Naive thymus-derived CD4-positive, alpha-beta T cell (primary cell): ENCODE measurements around the gene MED13L. TPM values are rescaled to one million over a fixed set of nuclear protein-coding genes. Genes with fewer than 3 reads are reported as not detected.

Experiments
- ATAC-seq: fragments of 150-1000 bp; cut with Tn5 transposase; 2 replicates; pipeline ENCODE4 v1.10.0; 2021; ENCODE audit warnings: mild to moderate bottlenecking, moderate library complexity
- CTCF ChIA-PET: fragments of 350-600 bp; sonication (Branson Sonifier 250); formaldehyde crosslinking; loops from one replicate; lab custom pipeline; 2021; ENCODE audit warnings: antibody characterized with exemption; lab: Charles Lee
- POLR2A ChIA-PET: fragments of 350-600 bp; sonication (Branson Sonifier 250); formaldehyde crosslinking; loops from one replicate; lab custom pipeline; 2021; ENCODE audit warnings: antibody characterized with exemption, inconsistent platforms; lab: Charles Lee
- DNase-seq, 9 donors: peaks; one replicate each; pipeline versions ENCODE4 v3.0.0 to v3.0.0-alpha.2; 2020 to 2022; ENCODE audit warnings: mixed read lengths in 1 of 9
- H3K27ac ChIP-seq: one replicate; pipeline ENCODE4 v1.7.0; 2013; ENCODE audit warnings: mild to moderate bottlenecking, low read depth, low read length, moderate library complexity
- H3K27me3 ChIP-seq, 2 donors: one replicate each; pipeline ENCODE4 v1.7.0; 2013; ENCODE audit warnings: low read length in 2 of 2, mild to moderate bottlenecking in 2 of 2, moderate library complexity in 2 of 2; ENCODE audit not compliant: control insufficient read depth in 2 of 2, insufficient read depth in 2 of 2
- H3K36me3 ChIP-seq, 3 experiments: 1 replicate in 2 of 3; 2 replicates in 1 of 3; pipeline ENCODE4 v1.7.0; 2013; ENCODE audit warnings: low read length in 3 of 3, mild to moderate bottlenecking in 3 of 3, moderate library complexity in 1 of 3; ENCODE audit not compliant: insufficient read depth in 3 of 3, control insufficient read depth in 2 of 3
- H3K4me1 ChIP-seq, 2 donors: one replicate each; pipeline ENCODE4 v1.7.0; 2013; ENCODE audit warnings: low read length in 2 of 2, mild to moderate bottlenecking in 2 of 2, moderate library complexity in 1 of 2; ENCODE audit not compliant: control insufficient read depth in 2 of 2, insufficient read depth in 2 of 2
- H3K4me3 ChIP-seq: 2 replicates; pipeline ENCODE4 v1.7.0; 2013; ENCODE audit warnings: mild to moderate bottlenecking, low read length
- H3K9me3 ChIP-seq, 3 experiments: 1 replicate in 2 of 3; 2 replicates in 1 of 3; pipeline ENCODE4 v1.7.0; 2013; ENCODE audit warnings: low read length in 3 of 3; ENCODE audit not compliant: control insufficient read depth in 2 of 3
- H3K27ac Mint-ChIP-seq, 9 donors: one replicate each; pipeline ENCODE4 v1.8.0; 2020 to 2022; ENCODE audit warnings: mixed read lengths in 9 of 9, mild to moderate bottlenecking in 8 of 9, moderate library complexity in 5 of 9, inconsistent platforms in 2 of 9
- H3K27me3 Mint-ChIP-seq, 5 donors: one replicate each; pipeline ENCODE4 v1.8.0; 2021 to 2022; ENCODE audit warnings: mixed read lengths in 5 of 5, mild to moderate bottlenecking in 1 of 5
- H3K36me3 Mint-ChIP-seq, 5 donors: one replicate each; pipeline ENCODE4 v1.8.0; 2020 to 2022; ENCODE audit warnings: mixed read lengths in 5 of 5, mild to moderate bottlenecking in 3 of 5, inconsistent platforms in 1 of 5
- H3K4me1 Mint-ChIP-seq, 7 donors: one replicate each; pipeline ENCODE4 v1.8.0; 2020 to 2022; ENCODE audit warnings: mixed read lengths in 7 of 7, mild to moderate bottlenecking in 3 of 7, inconsistent platforms in 1 of 7
- H3K4me3 Mint-ChIP-seq, 10 donors: one replicate each; pipeline ENCODE4 v1.8.0; 2020 to 2022; ENCODE audit warnings: mild to moderate bottlenecking in 10 of 10, mixed read lengths in 10 of 10, moderate library complexity in 6 of 10, inconsistent platforms in 2 of 10
- H3K9me3 Mint-ChIP-seq, 11 donors: one replicate each; pipeline ENCODE4 v1.8.0; 2020 to 2022; ENCODE audit warnings: mixed read lengths in 11 of 11, mild to moderate bottlenecking in 4 of 11, inconsistent platforms in 1 of 11, moderate library complexity in 1 of 11
- intact Hi-C, 2 donors: fragments of 100-400 bp; cut with micrococcal nuclease; formaldehyde crosslinking; loops; one replicate each; pipeline ENCODE4 v1.15.1; 2023
- polyA plus RNA-seq, 2 donors: library from polyadenylated mRNA; unstranded; fragments of 300-500 nt; fragmentation: Illumina TruSeq; gene quantifications; one replicate each; pipeline ENCODE4 v1.2.3, GENCODE V29; 2021
- total RNA-seq, 6 experiments: library from RNA in 5 of 6; stranded (reverse) in 5 of 6; gene quantifications; 1 replicate in 5 of 6; 2 replicates in 1 of 6; pipeline ENCODE4 v1.2.3 and lab custom pipeline; 2021 to 2026

The MED13L gene
- total and polyA plus RNA-seq, 7 experiments from 2014 or later = 8.3 to 283 (median 155) TPM

DNA sequence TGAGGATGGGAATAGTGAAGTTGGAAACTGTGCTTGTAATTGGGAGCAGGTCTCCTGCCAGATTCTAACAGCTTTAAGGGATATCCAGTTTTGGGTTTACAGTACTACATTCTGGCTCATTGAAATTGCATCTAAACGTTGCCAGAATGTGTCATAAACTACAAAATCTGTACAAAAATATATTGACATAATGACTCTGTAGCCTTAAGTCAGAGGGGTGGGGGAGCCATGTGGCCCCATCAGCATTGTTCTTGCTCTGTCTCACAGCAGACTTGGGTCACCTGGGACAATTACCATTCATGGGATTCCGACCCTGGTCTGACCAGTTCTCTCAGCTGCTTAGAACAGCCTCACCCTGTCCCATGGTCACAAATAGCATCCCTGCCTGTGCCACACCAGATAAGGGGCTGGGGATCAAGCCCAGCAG is 43.3 kb upstream of the MED13L start:
- Mint-ChIP-seq H3K9me3 (peaks cover 0 to 4% (median 0%) of the 10 kb centered on the region in 11 donors), H3K36me3 (peaks cover 0 to 19% (median 4%) of the 10 kb centered on the region in 5 donors), H3K27me3 (no peaks in the 10 kb centered on the region), H3K4me3 (peak overlapping the region in 2 of 10 donors; percentile 65 to 74), H3K27ac (peak overlapping the region in 2 of 9 donors; percentile 18 to 51), H3K4me1 (peaks cover 19 to 49% (median 44%) of the 10 kb centered on the region in 7 donors)
- ATAC-seq (no peak), DNase-seq (no peak)
- Histone ChIP-seq H3K9me3 (no peaks in the 10 kb centered on the region), H3K4me1 (peaks cover 0 to 23% of the 10 kb centered on the region in 2 donors), H3K27me3 (no peaks in the 10 kb centered on the region), H3K4me3 (no peak overlapping the region), H3K36me3 (no peaks in the 10 kb centered on the region), H3K27ac (no peak overlapping the region)
- intact Hi-C loops = loop anchor here (5.0 kb wide), 1 partner anchor 36 kb away; no protein-coding TSS in a partner anchor
- POLR2A ChIA-PET = no interaction called here
- CTCF ChIA-PET = no interaction called here

DNA sequence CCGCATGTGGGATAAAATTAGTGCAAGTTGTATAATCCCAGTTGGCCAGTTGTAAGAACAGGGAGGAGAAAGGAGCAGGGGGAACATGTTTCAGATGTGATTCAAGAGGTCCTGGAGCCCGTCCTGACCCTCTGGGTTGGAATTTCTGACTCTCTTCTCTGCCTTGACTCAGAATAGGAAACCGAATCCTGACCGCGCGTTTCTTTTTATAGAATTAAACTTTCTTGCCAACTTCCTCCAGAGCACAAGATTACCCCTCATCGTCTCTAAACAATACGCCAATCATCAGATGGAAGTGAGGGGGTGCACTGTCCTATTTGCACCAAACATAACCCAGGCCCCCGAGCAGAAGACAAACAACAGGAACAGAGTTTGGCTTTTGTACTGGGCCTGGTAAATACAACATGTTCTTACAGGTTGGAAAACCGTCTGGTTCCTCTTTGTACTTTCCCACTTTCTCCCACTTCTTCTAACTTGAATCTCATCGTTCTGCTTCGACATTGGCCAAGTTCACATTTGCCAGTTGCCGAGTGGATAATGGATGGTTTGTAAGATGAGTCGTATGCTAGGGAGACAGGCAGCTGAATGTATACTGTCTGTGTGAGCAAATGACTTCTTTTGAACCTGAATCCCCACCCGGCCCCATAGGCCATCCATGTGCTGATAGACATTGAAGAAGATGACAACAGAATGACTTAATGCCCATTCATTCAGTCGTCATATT is 42.6 kb upstream of the MED13L start:
- ATAC-seq (peak; percentile 41), DNase-seq (peak in 3 of 9 donors; percentile 7 to 34 (median 19))
- intact Hi-C loops = loop anchor here (5.0 kb wide), 1 partner anchor 37 kb away; no protein-coding TSS in a partner anchor
- Histone ChIP-seq H3K27me3 (no peaks in the 10 kb centered on the region), H3K27ac (no peak overlapping the region), H3K36me3 (no peaks in the 10 kb centered on the region), H3K4me3 (no peak overlapping the region), H3K9me3 (no peaks in the 10 kb centered on the region), H3K4me1 (peaks cover 0 to 15% of the 10 kb centered on the region in 2 donors)
- CTCF ChIA-PET = no interaction called here
- Mint-ChIP-seq H3K27ac (peak overlapping the region in 8 of 9 donors; percentile 14 to 69 (median 55)), H3K27me3 (no peaks in the 10 kb centered on the region), H3K4me1 (peaks cover 13 to 46% (median 38%) of the 10 kb centered on the region in 7 donors), H3K36me3 (peaks cover 0 to 17% (median 4%) of the 10 kb centered on the region in 5 donors), H3K9me3 (peaks cover 0 to 4% (median 0%) of the 10 kb centered on the region in 11 donors), H3K4me3 (peak overlapping the region; percentile 50 to 74 (median 66))
- POLR2A ChIA-PET = no interaction called here

DNA sequence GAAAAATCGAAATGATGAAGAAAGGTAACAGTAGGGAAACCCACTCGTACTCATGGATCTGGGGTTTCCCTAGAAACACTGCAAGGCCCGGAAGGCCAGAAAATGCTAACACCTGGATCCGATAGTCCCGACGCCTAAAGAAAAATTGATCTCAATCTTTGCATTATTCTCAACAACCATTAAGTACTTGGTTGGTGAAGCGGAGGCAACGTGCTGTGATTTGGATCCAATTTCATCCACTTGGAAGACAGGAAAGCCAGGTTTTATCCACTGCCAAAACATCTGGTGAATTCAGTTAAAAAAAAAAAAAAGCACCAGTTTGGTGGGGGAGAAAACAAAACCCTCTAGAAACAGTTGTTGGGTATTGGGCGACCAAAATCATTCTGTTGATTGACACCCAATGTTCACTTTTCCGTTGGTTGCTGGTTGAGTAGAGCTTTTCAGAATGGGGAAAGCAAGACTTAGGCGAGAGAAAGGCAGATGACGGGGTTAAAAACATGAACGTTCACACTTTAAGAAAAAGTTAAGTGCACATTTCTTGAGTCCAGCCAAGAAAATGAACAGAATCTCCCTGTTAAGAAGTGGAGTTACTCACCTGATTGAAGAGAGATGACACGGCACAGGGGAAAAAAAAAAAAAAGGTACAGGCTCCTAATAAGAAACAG is 41.9 kb upstream of the MED13L start:
- POLR2A ChIA-PET = no interaction called here

DNA sequence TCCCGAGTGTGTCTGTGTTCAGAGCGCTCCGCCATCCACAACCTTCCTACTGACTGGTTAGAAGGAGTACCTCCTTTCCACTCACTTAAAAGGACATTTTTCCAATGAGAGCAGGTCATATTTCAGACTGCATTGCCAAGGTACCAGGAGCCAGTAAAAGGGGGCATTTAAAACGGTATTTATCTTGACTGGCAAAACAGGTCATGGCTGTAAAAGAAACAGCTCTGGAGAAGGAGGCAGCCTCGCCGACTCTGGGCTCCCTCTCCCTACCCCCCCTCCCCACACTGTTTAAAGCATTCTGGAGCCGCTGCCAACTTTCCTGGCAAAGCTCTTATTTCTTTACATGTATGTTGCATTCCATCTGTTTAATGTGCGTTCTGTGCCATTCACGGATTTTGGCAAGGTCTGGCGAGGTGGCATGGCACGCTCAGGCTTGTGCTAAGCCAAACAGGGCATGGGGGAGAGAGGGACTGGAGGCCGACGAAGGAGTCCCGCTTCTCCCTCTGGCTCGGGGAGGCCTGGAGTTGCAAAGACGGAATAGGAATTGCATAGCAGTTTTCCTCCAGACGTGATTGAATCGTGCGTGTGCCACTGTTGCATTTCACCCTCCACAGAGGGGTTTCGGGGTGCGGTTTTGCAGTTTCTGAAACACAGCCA is 41.2 kb upstream of the MED13L start:
- ATAC-seq (no peak), DNase-seq (no peak)
- Histone ChIP-seq H3K4me1 (peaks cover 0 to 9% of the 10 kb centered on the region in 2 donors), H3K36me3 (no peaks in the 10 kb centered on the region), H3K27ac (no peak overlapping the region), H3K9me3 (no peaks in the 10 kb centered on the region), H3K4me3 (no peak overlapping the region), H3K27me3 (no peaks in the 10 kb centered on the region)
- peaks cover 0 to 3% (median 0%) of the 10 kb centered on the region in 11 donors for H3K9me3 Mint-ChIP-seq
- peaks cover 0 to 12% (median 3%) of the 10 kb centered on the region in 5 donors for H3K36me3 Mint-ChIP-seq
- intact Hi-C loops = no loop called here
- no peaks in the 10 kb centered on the region for H3K27me3 Mint-ChIP-seq
- POLR2A ChIA-PET = no interaction called here
- H3K4me3 Mint-ChIP-seq = peak overlapping the region in 2 of 10 donors; percentile 20 to 65
- CTCF ChIA-PET = no interaction called here
- H3K4me1 Mint-ChIP-seq = peaks cover 13 to 38% (median 24%) of the 10 kb centered on the region in 7 donors
- H3K27ac Mint-ChIP-seq = no peak overlapping the region

More for the DNA sequence above, 41.9 kb upstream of the MED13L start:
- peak overlapping the region in 5 of 9 donors; percentile 35 to 69 (median 59) for H3K27ac Mint-ChIP-seq
- no peak overlapping the region for H3K27ac ChIP-seq
- intact Hi-C loops = no loop called here
- CTCF ChIA-PET = no interaction called here
- peaks cover 13 to 42% (median 31%) of the 10 kb centered on the region in 7 donors for H3K4me1 Mint-ChIP-seq
- no peak for DNase-seq
- no peaks in the 10 kb centered on the region for H3K36me3 ChIP-seq
- peak overlapping the region; percentile 50 to 74 (median 66) for H3K4me3 Mint-ChIP-seq
- H3K9me3 ChIP-seq = no peaks in the 10 kb centered on the region
- no peak overlapping the region for H3K4me3 ChIP-seq
- no peak for ATAC-seq
- H3K36me3 Mint-ChIP-seq = peaks cover 0 to 17% (median 4%) of the 10 kb centered on the region in 5 donors
- peaks cover 0 to 9% of the 10 kb centered on the region in 2 donors for H3K4me1 ChIP-seq
- peaks cover 0 to 4% (median 0%) of the 10 kb centered on the region in 11 donors for H3K9me3 Mint-ChIP-seq
- no peaks in the 10 kb centered on the region for H3K27me3 Mint-ChIP-seq
- H3K27me3 ChIP-seq = no peaks in the 10 kb centered on the region

DNA sequence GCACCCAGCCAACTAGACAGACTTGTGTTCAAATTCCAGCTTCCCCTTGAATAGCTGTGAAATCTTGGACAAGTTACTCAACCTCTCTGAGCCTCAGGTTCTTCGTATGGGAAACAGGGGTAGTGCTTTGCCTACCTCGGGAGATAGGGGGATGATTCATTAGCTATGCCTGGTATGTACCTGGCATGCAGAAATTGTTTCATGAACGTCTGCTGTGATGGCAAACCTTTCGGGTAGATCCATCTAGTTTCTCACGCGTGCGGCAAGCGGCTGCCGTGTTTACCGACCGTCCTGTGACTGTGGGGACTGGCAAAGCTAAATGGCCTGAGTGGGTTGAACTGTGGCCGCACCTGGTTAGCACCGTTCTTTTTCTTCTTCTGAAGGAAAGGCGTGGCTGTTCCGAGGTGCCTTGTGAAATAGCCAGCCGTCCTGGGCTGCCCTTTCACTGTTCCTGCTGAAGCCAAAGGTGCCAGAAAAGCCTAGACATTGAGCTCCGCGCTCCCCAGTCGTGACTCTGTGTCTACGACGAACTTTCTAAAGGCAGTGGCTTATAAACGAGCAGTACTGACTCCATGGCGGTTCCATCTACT is 40.6 kb upstream of the MED13L start:
- intact Hi-C loops = no loop called here
- Mint-ChIP-seq H3K36me3 (peaks cover 0 to 9% (median 3%) of the 10 kb centered on the region in 5 donors), H3K27me3 (no peaks in the 10 kb centered on the region), H3K9me3 (peaks cover 0 to 2% (median 0%) of the 10 kb centered on the region in 11 donors), H3K4me1 (peaks cover 13 to 35% (median 21%) of the 10 kb centered on the region in 7 donors), H3K4me3 (no peak overlapping the region), H3K27ac (no peak overlapping the region)
- ChIA-PET POLR2A (no interaction called here), CTCF (no interaction called here)
- no peak for ATAC-seq
- Histone ChIP-seq H3K4me1 (peaks cover 0 to 9% of the 10 kb centered on the region in 2 donors), H3K4me3 (no peak overlapping the region), H3K27me3 (no peaks in the 10 kb centered on the region), H3K27ac (no peak overlapping the region), H3K9me3 (no peaks in the 10 kb centered on the region), H3K36me3 (no peaks in the 10 kb centered on the region)
- DNase-seq = no peak

DNA sequence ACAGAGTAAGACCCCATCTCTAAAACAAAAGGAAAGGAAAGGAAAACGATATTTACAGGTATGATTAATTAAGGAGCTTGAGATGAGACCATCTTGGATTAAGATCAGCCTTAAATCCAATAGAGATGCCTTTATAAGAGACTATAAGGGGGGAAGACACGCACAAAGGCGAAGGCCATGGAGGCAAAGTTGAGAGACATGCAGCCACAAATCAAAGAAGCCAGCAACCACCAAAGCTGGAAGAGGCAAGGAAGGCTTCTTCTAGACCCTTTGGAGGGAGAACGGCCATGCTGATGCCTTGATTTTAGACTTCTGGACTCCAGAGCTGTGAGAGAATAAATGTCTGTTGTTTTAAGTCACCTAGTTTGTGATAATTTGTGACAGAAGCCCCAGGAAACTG is 39.6 kb upstream of the MED13L start:
- no peak for ATAC-seq
- intact Hi-C loops = no loop called here
- H3K9me3 Mint-ChIP-seq = peaks cover 0 to 2% (median 0%) of the 10 kb centered on the region in 11 donors
- H3K27ac Mint-ChIP-seq = peak overlapping the region in 1 of 9 donors; percentile 52
- ChIA-PET POLR2A (no interaction called here), CTCF (no interaction called here)
- peaks cover 13 to 35% (median 21%) of the 10 kb centered on the region in 7 donors for H3K4me1 Mint-ChIP-seq
- no peak overlapping the region for H3K4me3 Mint-ChIP-seq
- H3K27me3 Mint-ChIP-seq = peaks cover 0 to 2% (median 0%) of the 10 kb centered on the region in 5 donors
- H3K36me3 Mint-ChIP-seq = peaks cover 0 to 9% (median 3%) of the 10 kb centered on the region in 5 donors
- Histone ChIP-seq H3K9me3 (no peaks in the 10 kb centered on the region), H3K4me3 (no peak overlapping the region), H3K27ac (no peak overlapping the region), H3K36me3 (no peaks in the 10 kb centered on the region), H3K4me1 (peaks cover 0 to 9% of the 10 kb centered on the region in 2 donors), H3K27me3 (no peaks in the 10 kb centered on the region)
- no peak for DNase-seq
